IMR-90 (cell line): ENCODE data around the gene CPTP. TPM values are rescaled to one million over a fixed set of nuclear protein-coding genes. Genes with fewer than 3 reads are reported as not detected.

Experiments
- ATAC-seq: fragments of 200-7000 bp; cut with Tn5 transposase; 2 replicates; pipeline ENCODE4 v1.9.1; 2020; ENCODE audit warnings: low read depth, mild to moderate bottlenecking, moderate library complexity
- BruUV-seq: library from RNA; stranded (reverse); fragments of 400-500 nt; replicated peaks from 2 replicates; lab custom pipeline; 2021; lab: Mats Ljungman, UMichigan
- CTCF ChIA-PET: fragments of 300-600 bp; formaldehyde crosslinking; extraction: SDS; loops from one replicate; lab custom pipeline; 2021; ENCODE audit warnings: antibody characterized with exemption; lab: Yijun Ruan, JAX
- POLR2A ChIA-PET: fragments of 300-600 bp; sonication (Branson Sonifier 250); formaldehyde crosslinking; loops from one replicate; lab custom pipeline; 2022; ENCODE audit warnings: antibody characterized with exemption; ENCODE audit not compliant: unreplicated experiment; lab: Charles Lee
- DNase-seq: peaks from one replicate; pipeline ENCODE4 v3.0.0; 2013
- H2AFZ ChIP-seq: replicated peaks from 2 replicates; pipeline ENCODE3; 2013; ENCODE audit warnings: low read length, mild to moderate bottlenecking; ENCODE audit not compliant: poor library complexity
- H2AK5ac ChIP-seq: 2 replicates; pipeline ENCODE4 v1.6.1; 2013; ENCODE audit warnings: low read depth, low read length, inconsistent platforms
- H2AK9ac ChIP-seq: replicated peaks from 2 replicates; pipeline ENCODE3; 2013; ENCODE audit warnings: mild to moderate bottlenecking, low read depth, low read length, moderate library complexity; ENCODE audit not compliant: poor library complexity
- H2BK120ac ChIP-seq: 2 replicates; pipeline ENCODE4 v1.6.1; 2013; ENCODE audit warnings: low read depth, low read length, inconsistent platforms
- H2BK15ac ChIP-seq: 3 replicates; pipeline ENCODE4 v1.6.1; 2013; ENCODE audit warnings: low read depth, low read length, inconsistent platforms
- H2BK20ac ChIP-seq: 2 replicates; pipeline ENCODE4 v1.6.1; 2013; ENCODE audit warnings: low read depth, mild to moderate bottlenecking, inconsistent platforms, low read length, moderate library complexity
- H2BK5ac ChIP-seq: 2 replicates; pipeline ENCODE4 v1.6.1; 2013; ENCODE audit warnings: mild to moderate bottlenecking, low read depth, low read length, inconsistent platforms; ENCODE audit not compliant: poor library complexity, severe bottlenecking
- H3K14ac ChIP-seq: replicated peaks from 2 replicates; pipeline ENCODE4 v1.6.1; 2013; ENCODE audit warnings: low read depth, low read length, inconsistent platforms
- H3K18ac ChIP-seq: 2 replicates; pipeline ENCODE4 v1.6.1; 2013; ENCODE audit warnings: low read depth, low read length, control low read depth
- H3K23ac ChIP-seq: 2 replicates; pipeline ENCODE4 v1.6.1; 2013; ENCODE audit warnings: low read depth, low read length, inconsistent platforms
- H3K27ac ChIP-seq: 2 replicates; pipeline ENCODE4 v1.5.1; 2013; ENCODE audit warnings: mild to moderate bottlenecking, control low read depth, low read length; ENCODE audit not compliant: insufficient read depth
- H3K27me3 ChIP-seq: 2 replicates; pipeline ENCODE4 v1.6.1; 2013; ENCODE audit warnings: low read length; ENCODE audit not compliant: control insufficient read depth, insufficient read depth
- H3K36me3 ChIP-seq: 2 replicates; pipeline ENCODE4 v1.6.1; 2013; ENCODE audit warnings: low read length, mixed read lengths; ENCODE audit not compliant: control insufficient read depth, insufficient read depth
- H3K4ac ChIP-seq: 2 replicates; pipeline ENCODE4 v1.6.1; 2013; ENCODE audit warnings: low read depth, low read length, inconsistent platforms
- H3K4me1 ChIP-seq: 2 replicates; pipeline ENCODE4 v1.6.1; 2013; ENCODE audit warnings: low read length, mixed read lengths; ENCODE audit not compliant: control insufficient read depth, insufficient read depth
- H3K4me2 ChIP-seq: 2 replicates; pipeline ENCODE4 v1.6.1; 2013; ENCODE audit warnings: low read depth, mild to moderate bottlenecking, control low read depth, low read length, moderate library complexity
- H3K4me3 ChIP-seq: 2 replicates; pipeline ENCODE4 v1.5.1; 2013; ENCODE audit warnings: low read depth, mild to moderate bottlenecking, control low read depth, low read length, moderate library complexity; ENCODE audit not compliant: insufficient read depth
- H3K56ac ChIP-seq: 2 replicates; pipeline ENCODE4 v1.6.1; 2013; ENCODE audit warnings: low read length, inconsistent platforms; ENCODE audit not compliant: insufficient read depth; ENCODE audit errors: extremely low read depth
- H3K79me1 ChIP-seq, 2 experiments: 2 replicates each; pipeline ENCODE4 v1.6.1; 2013; ENCODE audit warnings: low read length in 2 of 2, inconsistent platforms in 1 of 2, low read depth in 1 of 2
- H3K9ac ChIP-seq: 2 replicates; pipeline ENCODE4 v1.6.1; 2013; ENCODE audit warnings: low read depth, low read length, control low read depth
- H3K9me1 ChIP-seq: 2 replicates; pipeline ENCODE4 v1.6.1; 2013; ENCODE audit warnings: low read length, inconsistent platforms; ENCODE audit not compliant: insufficient read depth
- H3K9me3 ChIP-seq: 2 replicates; pipeline ENCODE4 v1.6.1; 2013; ENCODE audit warnings: low read length; ENCODE audit not compliant: control insufficient read depth, insufficient read depth
- H4K20me1 ChIP-seq: 2 replicates; pipeline ENCODE4 v1.6.1; 2013; ENCODE audit warnings: low read length, inconsistent platforms; ENCODE audit not compliant: insufficient read depth
- H4K5ac ChIP-seq: 2 replicates; pipeline ENCODE4 v1.6.1; 2013; ENCODE audit warnings: mild to moderate bottlenecking, low read depth, low read length, control low read depth
- H4K8ac ChIP-seq, 2 experiments: 2 replicates each; pipeline ENCODE4 v1.6.1; 2013; ENCODE audit warnings: low read depth in 2 of 2, low read length in 2 of 2, control low read depth in 1 of 2, inconsistent platforms in 1 of 2
- H4K91ac ChIP-seq: 2 replicates; pipeline ENCODE4 v1.6.1; 2013; ENCODE audit warnings: low read depth, low read length, inconsistent platforms; ENCODE audit not compliant: insufficient read depth
- BHLHE40 ChIP-seq: fragments of 150-350 bp; IDR thresholded peaks from 2 replicates; pipeline ENCODE4 v1.6.1; 2016; ENCODE audit warnings: mild to moderate bottlenecking, low read depth, low read length
- CEBPB ChIP-seq: IDR thresholded peaks from 2 replicates; pipeline ENCODE4 v1.6.1; 2012; ENCODE audit warnings: low read depth, low read length, improper control_type of control experiment
- CHD1 ChIP-seq: IDR thresholded peaks from 2 replicates; pipeline ENCODE4 v1.6.1; 2012; ENCODE audit warnings: low read depth, low read length, improper control_type of control experiment
- CTCF ChIP-seq: conservative IDR thresholded peaks from 2 replicates; pipeline ENCODE4 v1.5.1; 2012; ENCODE audit warnings: mild to moderate bottlenecking, low read depth, low read length, improper control_type of control experiment
- ELK1 ChIP-seq: fragments of 150-350 bp; IDR thresholded peaks from 2 replicates; pipeline ENCODE4 v1.6.1; 2016; ENCODE audit warnings: low read depth, mild to moderate bottlenecking, low read length, moderate library complexity, borderline replicate concordance
- FOS ChIP-seq: fragments of 150-350 bp; IDR thresholded peaks from 2 replicates; pipeline ENCODE4 v1.6.1; 2016; ENCODE audit warnings: low read depth, low read length
- MAFK ChIP-seq: IDR thresholded peaks from 2 replicates; pipeline ENCODE4 v1.6.1; 2012; ENCODE audit warnings: low read depth, low read length, improper control_type of control experiment
- MAZ ChIP-seq: IDR thresholded peaks from 2 replicates; pipeline ENCODE4 v1.6.1; 2012; ENCODE audit warnings: low read depth, mild to moderate bottlenecking, low read length, improper control_type of control experiment, moderate library complexity, borderline replicate concordance
- MXI1 ChIP-seq: IDR thresholded peaks from 2 replicates; pipeline ENCODE4 v1.6.1; 2012; ENCODE audit warnings: low read depth, mild to moderate bottlenecking, low read length, moderate library complexity, borderline replicate concordance
- NFE2L2 ChIP-seq: fragments of 150-350 bp; IDR thresholded peaks from 2 replicates; pipeline ENCODE4 v1.6.1; 2016; ENCODE audit warnings: low read depth, mild to moderate bottlenecking, low read length
- POLR2A ChIP-seq: IDR thresholded peaks from 2 replicates; pipeline ENCODE4 v1.6.1; 2012; ENCODE audit warnings: mild to moderate bottlenecking, low read depth, low read length
- RAD21 ChIP-seq: IDR thresholded peaks from 2 replicates; pipeline ENCODE4 v1.6.1; 2012; ENCODE audit warnings: low read length, improper control_type of control experiment
- RFX5 ChIP-seq: IDR thresholded peaks from 2 replicates; pipeline ENCODE4 v1.8.0; 2012; ENCODE audit warnings: low read depth, mild to moderate bottlenecking, low read length, moderate library complexity
- SMC3 ChIP-seq: fragments of 150-350 bp; IDR thresholded peaks from 2 replicates; pipeline ENCODE4 v1.6.1; 2016; ENCODE audit warnings: low read depth, mild to moderate bottlenecking, antibody characterized with exemption, low read length, moderate library complexity
- USF2 ChIP-seq: fragments of 150-350 bp; IDR thresholded peaks from 2 replicates; pipeline ENCODE4 v1.6.1; 2017; ENCODE audit warnings: mild to moderate bottlenecking, antibody characterized with exemption, low read length, low read depth
- WGBS, 2 experiments: methylation state at CpG; one replicate each; pipeline versions ENCODE4 v1.1.5 to v1.1.7; 2013; ENCODE audit warnings: missing lambda C conversion rate in 2 of 2; ENCODE audit not compliant: insufficient read length in 1 of 2; ENCODE audit errors: extremely low coverage in 2 of 2; 5-methylcytosine and 5-hydroxymethylcytosine counted together
- dilution Hi-C: fragments of 300-500 bp; cut with HindIII; formaldehyde crosslinking; loops from one replicate; pipeline ENCODE4 v1.14.3; 2018; ENCODE audit warnings: low sequenced_read_pairs; ENCODE audit not compliant: unreplicated experiment
- in situ Hi-C: fragments of 300-500 bp; cut with MboI; formaldehyde crosslinking; loops from 3 replicates; pipeline ENCODE4 v1.14.3; 2019; ENCODE audit warnings: low sequenced_read_pairs, inconsistent platforms, mixed read lengths
- intact Hi-C: fragments of 100-400 bp; cut with micrococcal nuclease; formaldehyde crosslinking; loops from 2 replicates; pipeline ENCODE4 v1.10.0; 2022
- polyA plus RNA-seq, 3 experiments: library from polyadenylated mRNA; depleted of rRNA; stranded (reverse); fragments of >200 nt; gene quantifications; 2 replicates each; pipeline ENCODE4 v1.2.3, GENCODE V29; 2012; ENCODE audit warnings: low replicate concordance in 1 of 3
- total RNA-seq: library from RNA; depleted of rRNA; stranded (reverse); fragments of >200 nt; gene quantifications from 2 replicates; pipeline ENCODE4 v1.2.3, GENCODE V29; 2012

CPTP gene
- total and polyA plus RNA-seq, 2 of the 4 experiments (the other 2 are of a cell fraction): 2.7 to 12.1 TPM

GRCh38 chr1:1343811-1344421 lies 19.3 kb downstream of the CPTP start:
- POLR2A ChIA-PET: no interaction called here
- WGBS, 2 experiments: 87% methylated on average over 10 of the region's 24 CpGs; no CpG with 5 or more reads in 1 of the 2 experiments
- intact Hi-C loops: no loop called here

More at GRCh38 chr1:1343811-1344421, 19.3 kb downstream of the CPTP start:
- no peak overlapping the region for H3K18ac ChIP-seq
- peaks cover 26% of the 10 kb centered on the region for H3K36me3 ChIP-seq
- no peak overlapping the region for H3K4me3 ChIP-seq
- H3K4me1 ChIP-seq: peaks cover 30% of the 10 kb centered on the region
- H2AK5ac ChIP-seq: no peak overlapping the region; the same call in none of the 2 replicates
- H3K4ac ChIP-seq: no peak overlapping the region
- H2BK5ac ChIP-seq: no peak overlapping the region
- no peak overlapping the region for H3K4me2 ChIP-seq
- H3K79me1 ChIP-seq: peaks cover 12 to 70% of the 10 kb centered on the region in 2 experiments
- DNase-seq (no peak), ATAC-seq (no peak)
- H4K20me1 ChIP-seq: peaks cover 67% of the 10 kb centered on the region
- dilution Hi-C loops: no loop called here
- no peak overlapping the region for H2BK20ac ChIP-seq
- H3K9me1 ChIP-seq: peaks cover 13% of the 10 kb centered on the region
- no peak overlapping the region for H3K23ac ChIP-seq
- no peak overlapping the region for H3K27ac ChIP-seq
- H2AFZ ChIP-seq: no peak overlapping the region
- no peak overlapping the region for H3K9ac ChIP-seq
- no peak overlapping the region for H4K91ac ChIP-seq
- H3K14ac ChIP-seq: no peak overlapping the region
- BruUV-seq: no TSS peak
- CTCF ChIA-PET: interaction anchor here (0.5 kb wide), 1 partner anchor 75 kb away, joined by 3 read pairs; no protein-coding TSS in a partner anchor
- no peak overlapping the region for H4K5ac ChIP-seq
- no peak overlapping the region for H2AK9ac ChIP-seq
- TF ChIP-seq CTCF (no peak), ELK1 (no peak), BHLHE40 (no peak), NFE2L2 (no peak), RAD21 (no peak), MAZ (no peak), CHD1 (no peak), RFX5 (no peak), USF2 (no peak), SMC3 (no peak), MXI1 (no peak), FOS (no peak), CEBPB (no peak), POLR2A (no peak), MAFK (no peak)
- H2BK120ac ChIP-seq: no peak overlapping the region
- no peaks in the 10 kb centered on the region for H3K9me3 ChIP-seq
- no peak overlapping the region for H3K56ac ChIP-seq
- in situ Hi-C loops: no loop called here
- H2BK15ac ChIP-seq: no peak overlapping the region
- H3K27me3 ChIP-seq: no peaks in the 10 kb centered on the region
- no peak overlapping the region for H4K8ac ChIP-seq
